GM18508 (cell line): Measurements from ENCODE around the gene SLC35F2.
"Not testable (repeated sequence)": the region's sequence is repeated elsewhere in the genome, so short reads cannot be mapped to it uniquely, and the experiment has no call there.

Source experiments
- ATAC-seq: cut with Tn5 transposase; IDR thresholded peaks from one replicate; pipeline ENCODE4 v1.9.1; 2021; ENCODE audit warnings: moderate number of reproducible peaks; ENCODE audit not compliant: insufficient read depth, unreplicated experiment

The SLC35F2 gene

GRCh38 chr11:107792049-107792443 lies 66.5 kb downstream of the SLC35F2 start:
- no peak for ATAC-seq

DNA sequence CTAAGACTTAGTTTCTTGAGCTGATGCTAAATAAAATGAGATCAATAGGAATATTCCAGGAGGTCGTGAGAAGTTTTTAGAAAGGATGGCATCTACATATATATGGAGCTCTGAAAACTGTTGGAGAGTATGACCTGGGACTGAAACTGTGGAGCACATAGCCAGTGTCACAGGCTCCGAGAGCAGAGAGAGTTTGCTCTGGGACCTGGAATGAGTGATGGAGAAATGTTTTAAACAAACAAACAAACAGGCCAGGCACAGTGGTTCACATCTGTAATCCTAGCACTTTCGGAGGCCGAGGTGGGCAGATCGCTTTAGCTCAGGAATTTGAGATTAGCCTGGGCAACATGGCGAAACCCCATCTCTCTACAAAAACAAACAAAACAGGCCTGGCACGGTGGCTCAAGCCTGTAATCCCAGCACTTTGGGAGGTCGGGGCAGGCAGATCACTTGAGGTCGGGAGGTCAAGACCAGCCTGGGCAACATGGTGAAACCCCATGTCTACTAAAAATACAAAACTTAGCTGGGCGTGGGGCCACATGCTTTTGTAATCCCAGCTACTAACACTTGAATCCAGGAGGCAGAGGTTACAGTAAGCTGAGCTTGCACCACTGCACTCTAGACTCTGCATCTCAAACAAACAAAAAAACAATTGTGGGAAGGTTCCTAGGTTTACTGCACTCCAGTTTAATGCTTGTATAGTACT lies 67.1 kb downstream of the SLC35F2 start:
- ATAC-seq, result no peak

DNA sequence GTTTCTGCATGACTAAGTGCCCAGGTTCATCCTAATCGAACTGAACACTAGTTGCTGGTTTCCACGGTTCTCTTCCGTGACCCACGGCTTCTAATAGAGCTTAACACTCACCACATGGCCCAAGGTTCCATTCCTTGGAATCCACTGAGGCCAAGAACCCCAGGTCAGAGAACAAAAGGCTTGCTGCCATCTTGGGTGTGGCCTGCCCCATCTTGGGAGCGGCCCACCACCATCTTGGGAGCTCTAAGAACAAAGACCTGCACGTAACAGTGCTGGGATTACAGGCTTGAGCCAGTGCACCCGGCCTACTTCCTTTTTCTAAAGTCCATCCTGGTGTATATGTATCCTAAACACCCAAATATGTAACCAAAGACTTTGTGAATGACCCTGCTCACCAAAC lies 68.8 kb downstream of the SLC35F2 start:
- ATAC-seq, result no peak

DNA sequence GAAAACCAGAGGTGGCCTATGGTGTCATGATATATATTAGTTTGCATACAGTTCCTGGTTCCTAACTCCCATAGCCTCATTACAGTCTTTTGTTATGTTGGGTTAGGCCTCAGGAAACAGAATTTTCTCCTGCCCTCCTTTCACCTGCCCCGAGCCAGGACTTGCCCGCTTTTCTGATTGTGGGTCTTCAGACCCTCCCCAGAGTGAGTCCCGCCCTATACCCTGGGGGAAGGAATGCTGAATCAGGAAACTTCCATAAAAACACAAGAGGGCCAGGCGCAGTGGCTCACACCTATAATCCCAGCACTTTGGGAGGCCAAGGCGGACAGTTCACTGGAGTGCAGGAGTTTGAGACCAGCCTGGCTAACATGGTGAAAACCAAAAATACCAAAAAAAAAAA lies 70.9 kb downstream of the SLC35F2 start:
- no peak for ATAC-seq

- no peak for ATAC-seq
Observed at GRCh38 chr11:107785401-107785800, 73.2 kb downstream of the SLC35F2 start.

GRCh38 chr11:107783121-107783520 lies 75.5 kb downstream of the SLC35F2 start:
- ATAC-seq, result no peak

DNA sequence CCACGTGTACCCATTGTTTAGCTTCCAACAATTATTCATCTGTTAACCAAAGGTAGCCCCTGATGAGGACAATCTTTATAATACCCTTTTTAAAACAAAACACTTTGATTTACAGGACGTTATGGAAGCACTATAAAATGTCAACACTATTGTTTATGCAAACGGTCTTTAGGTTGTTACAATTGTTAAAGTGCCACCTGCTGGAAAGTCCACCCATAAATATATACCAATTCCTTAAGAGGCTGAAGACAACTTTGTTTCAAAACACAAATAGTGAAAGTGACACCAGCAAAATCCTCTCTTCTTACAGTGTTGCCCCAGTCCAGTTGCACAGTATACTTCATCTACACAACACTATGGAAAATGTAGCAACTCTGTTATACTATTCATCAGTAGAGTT lies 77.8 kb downstream of the SLC35F2 start:
- ATAC-seq, result no peak

DNA sequence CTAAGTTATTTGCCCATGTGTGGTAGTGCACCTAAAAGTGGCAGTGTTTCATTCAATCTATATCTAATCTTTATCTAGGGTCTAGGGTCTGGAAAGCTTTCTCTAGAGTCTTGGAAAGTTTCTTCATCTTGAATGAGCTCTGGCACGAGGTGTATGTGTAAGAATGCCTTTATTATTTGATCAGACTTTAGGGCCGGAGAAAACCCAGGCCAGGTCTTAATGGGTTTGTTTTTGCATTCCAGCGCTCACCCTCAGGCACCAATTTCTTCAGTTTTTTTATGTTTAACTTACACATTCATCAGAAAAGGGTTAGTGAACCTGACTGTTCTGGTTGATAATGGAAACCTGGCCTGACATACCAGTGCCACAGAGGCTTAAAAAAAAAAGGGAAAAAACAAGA lies 78.5 kb downstream of the SLC35F2 start:
- ATAC-seq, result no peak

DNA sequence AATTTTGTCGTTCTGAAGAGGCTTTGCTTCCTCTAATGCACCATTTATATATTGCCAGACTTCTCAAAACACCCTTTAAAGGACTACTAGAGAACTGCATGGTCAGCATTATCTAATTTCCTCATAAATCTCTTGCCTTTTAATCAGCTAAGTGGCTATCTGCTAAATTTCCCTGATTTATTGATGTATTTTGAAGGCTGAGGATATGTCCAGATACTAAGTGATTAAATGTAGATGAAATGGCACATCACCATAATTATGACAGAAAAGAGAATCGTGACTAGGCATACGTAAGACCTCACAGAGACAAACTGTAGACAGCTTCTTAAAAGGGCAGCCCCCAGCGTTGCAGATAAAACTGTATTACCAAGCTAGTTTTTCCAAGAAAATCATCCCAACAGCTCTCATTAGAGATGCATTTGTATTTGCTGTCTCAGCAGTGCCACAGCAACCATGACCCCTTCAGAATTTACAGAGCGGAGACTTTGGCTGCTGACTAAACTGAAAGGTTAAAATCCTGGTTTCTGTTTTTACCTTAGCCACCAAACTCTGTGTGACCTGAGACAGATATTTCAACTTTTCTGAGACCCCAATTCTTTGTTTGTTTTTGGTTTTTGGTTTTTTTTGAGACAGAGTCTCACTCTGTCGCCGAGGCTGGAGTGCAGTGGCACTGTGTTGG lies 79.6 kb downstream of the SLC35F2 start:
- ATAC-seq, result no peak

DNA sequence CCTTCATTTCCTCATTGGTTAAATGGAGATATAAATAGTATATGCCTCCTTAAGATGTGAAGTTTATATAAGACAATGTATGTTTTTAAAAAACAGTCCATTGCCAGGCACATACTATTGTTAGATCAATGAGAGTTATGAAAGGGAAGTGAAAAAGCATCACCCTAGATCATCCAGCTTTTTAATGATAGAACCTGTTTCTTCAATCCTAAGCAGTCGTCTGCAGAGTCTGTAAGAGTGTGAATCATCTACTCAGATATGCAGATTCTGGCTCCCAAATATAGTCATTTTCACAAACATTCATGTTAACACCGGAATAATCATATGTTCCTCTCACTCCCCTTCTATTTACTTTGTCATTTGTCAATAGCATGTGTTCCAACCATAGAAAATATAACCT lies 81.5 kb downstream of the SLC35F2 start:
- no peak for ATAC-seq

DNA sequence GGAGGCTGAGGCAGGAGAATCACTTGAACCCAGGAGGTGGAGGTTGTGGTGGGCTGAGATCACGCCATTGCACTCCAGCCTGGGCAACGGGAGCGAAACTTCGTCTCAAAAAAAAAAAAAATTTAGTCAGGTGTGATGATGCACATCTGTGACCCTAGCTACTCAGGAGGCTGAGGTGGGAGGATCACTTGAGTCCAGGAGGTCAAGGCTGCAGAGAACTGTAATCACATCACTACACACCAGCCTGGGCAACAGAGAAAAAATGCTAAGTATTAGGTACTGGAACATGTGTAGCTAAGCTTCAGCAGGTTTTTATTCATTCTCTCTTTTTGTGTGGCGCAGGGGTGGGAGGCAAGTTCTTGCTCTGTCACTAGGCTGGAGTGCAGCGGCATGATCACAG lies 82.5 kb downstream of the SLC35F2 start:
- ATAC-seq, result no peak

DNA sequence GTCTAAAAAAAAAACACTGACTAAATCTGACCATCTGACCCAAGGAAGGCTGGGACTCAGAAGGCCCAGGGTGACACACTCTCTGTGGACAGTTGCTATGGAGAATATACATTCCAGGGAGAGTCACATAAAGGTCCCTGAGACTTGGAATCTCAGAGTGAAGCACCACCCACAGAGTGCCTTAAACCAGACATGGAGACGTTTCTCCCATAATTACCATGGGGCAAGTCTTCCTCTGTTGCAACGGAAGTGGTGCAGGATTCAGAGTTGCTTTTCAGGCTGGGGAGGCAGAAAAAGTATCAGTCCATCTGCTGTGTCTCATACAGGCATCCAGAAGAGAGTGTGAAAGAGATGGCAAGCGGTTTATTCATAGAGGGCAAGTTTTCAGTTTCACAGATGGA lies 88.0 kb downstream of the SLC35F2 start:
- no peak for ATAC-seq

DNA sequence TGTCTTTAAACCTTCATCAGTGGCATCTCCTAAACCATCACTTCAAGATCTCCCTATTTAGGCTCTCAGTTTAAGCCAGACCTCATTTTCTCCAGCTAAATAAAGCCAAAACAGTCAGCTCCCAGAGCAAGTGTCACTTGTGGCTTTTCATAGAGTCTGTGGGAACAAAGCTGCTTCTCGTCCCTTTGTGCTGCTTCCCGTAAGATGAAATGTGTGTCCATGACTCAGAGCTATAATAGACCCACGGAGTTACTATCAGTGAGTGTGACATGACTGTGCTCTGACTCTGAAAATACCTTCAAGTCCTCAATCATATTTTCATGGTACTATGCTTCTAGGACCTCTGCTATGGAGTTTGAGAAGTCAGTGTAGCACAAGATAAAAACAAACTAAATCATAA lies 89.4 kb downstream of the SLC35F2 start:
- no peak for ATAC-seq

GRCh38 chr11:107758719-107759355 lies 99.8 kb downstream of the SLC35F2 start:
- ATAC-seq, result not testable (repeated sequence)

DNA sequence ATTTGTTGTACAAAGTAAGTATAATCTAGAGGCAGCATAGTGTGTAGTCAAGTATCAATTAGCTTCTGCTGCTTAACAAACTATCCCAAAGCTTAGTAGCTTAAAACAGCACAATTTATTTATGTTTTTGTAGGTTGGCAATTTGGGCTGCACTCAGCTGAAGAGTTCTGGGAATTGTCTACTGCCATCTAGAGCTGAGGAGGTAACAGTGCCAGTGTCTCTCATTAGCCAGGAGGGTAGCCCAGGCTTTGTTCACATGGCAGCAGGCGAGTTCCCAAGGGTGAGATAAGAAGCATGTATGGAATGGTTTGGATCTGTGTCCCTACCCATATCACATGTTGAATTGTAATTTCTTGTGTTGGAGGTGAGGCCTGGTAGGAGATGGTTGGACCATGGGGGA lies 100.9 kb downstream of the SLC35F2 start:
- no peak for ATAC-seq

DNA sequence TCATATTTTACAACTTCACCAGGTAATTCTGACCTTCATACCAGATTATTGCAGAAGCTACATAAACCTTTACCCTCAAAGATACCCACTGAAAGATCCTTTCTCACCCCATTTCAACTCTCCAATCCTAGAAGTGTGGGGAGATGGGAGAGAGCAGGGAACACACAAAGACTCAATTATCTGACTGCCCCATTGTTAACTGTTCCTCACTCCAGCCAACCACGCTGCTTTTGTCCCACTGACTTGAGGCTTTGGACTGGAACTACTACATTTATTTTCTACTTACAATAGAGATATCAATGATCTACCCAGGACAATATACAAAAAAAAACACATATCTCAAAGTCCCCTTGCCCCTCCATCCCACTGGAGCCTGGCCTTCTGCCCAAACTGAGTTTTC lies 102.0 kb downstream of the SLC35F2 start:
- ATAC-seq, result no peak

DNA sequence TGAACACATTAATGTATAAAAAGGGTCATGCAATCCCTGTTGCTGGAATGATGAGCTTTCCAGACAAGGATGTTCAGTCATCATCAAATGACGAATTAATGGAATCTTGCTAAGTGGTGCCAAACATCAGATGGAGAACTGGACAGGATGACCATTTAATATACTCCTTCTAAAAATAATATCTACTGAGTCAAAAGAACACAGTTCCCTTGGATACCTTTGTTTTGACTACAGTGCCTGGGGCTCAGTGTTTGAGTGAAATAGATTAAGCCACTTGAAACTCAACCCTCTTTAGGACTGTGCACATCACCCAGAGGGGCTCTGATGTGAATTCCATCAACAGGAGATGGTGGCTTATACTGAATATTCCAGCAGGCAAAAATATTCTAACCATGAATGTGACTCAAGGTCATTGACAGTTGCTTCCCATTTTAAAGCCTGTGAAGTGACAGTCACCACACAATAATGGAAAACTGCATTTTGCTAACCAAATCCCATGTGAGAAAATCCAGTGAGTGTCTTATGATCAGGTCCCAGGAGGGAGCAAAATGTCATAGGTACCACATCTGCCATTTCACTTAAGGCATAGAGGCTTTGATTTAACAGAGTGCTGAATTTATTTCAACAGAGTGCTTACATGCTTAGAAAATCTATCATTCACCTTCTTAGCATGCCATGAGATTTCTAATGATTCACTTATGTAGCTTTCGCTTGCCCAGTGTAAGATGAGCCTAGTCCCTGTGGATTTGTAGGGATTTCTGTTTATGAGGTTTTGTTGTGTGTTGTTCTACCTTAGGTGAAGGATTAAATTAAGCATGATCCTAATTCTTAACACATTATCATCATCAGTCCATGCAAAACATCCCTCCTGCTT lies 105.4 kb downstream of the SLC35F2 start:
- ATAC-seq, result no peak

DNA sequence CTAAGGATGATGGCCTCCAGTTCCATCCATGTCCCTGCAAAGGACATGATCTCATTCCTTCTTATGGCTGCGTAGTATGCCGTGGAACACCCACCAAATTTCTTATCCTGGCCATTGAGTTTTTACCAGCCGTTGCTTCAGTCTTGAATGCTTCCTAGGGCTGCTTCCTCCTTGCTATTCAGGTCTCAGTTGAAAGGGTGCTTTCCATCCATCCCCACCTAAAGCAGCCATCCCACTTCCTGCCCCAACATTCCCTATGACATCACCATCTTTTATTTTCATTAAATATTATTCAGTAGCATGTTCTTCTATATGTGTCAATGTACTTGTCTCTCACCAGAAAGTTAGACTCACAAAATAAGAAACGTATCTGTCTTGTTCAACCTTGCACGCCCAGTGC lies 106.1 kb downstream of the SLC35F2 start:
- ATAC-seq, result no peak

GRCh38 chr11:107751082-107751481 lies 107.5 kb downstream of the SLC35F2 start:
- no peak for ATAC-seq

DNA sequence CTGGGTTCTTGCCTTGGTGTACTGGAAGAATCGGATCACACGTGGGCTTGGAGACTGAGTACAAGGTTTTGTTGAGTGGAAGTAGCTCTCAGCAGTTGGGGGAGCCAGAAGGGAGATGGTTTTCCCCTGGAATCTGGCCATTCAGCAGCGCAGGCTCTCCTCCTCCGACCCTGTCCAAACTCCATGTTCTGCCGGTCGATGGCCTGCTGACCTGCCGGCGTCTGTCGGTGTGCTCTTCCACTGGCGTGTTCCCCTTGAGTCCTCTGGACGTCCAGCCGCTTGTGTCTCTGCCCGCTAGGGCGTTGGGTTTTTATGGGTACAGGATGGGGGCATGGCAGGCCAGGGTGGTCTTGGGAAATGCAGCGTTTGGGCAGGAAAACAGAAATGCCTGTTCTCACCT lies 108.3 kb downstream of the SLC35F2 start:
- no peak for ATAC-seq

DNA sequence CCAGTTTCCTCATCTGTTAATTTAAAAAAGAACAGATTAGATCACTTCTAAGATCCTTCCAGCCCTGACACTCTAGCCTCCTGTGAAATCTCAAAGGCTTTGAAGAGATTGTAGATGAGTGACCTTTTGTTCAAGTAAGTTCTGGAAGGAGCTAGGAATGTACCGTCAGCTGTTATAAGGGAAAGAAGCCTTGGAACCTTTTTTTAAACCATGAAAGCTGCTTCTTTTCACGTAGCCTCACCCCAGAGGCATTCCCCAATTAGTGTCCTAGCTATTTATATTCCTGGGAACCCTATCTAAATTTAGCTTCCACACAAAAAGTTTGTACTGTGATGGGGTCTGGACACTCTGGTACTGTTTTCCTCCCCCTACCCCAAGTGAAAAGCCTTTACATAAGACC lies 111.0 kb downstream of the SLC35F2 start:
- no peak for ATAC-seq
